Neural cell (in vitro differentiated cells): ENCODE measurements around the gene INSYN2B. TPM values are rescaled to one million over a fixed set of nuclear protein-coding genes. Genes with fewer than 3 reads are reported as not detected.

Source experiments
- H2AFZ ChIP-seq: fragments of 200-600, 300-800 bp; sonication (generic), shearing (Covaris generic); 2 replicates; pipeline ENCODE4 v1.6.0; 2014; ENCODE audit warnings: low read depth, mild to moderate bottlenecking, antibody characterized with exemption, low read length, moderate library complexity
- H3F3A ChIP-seq: fragments of 200-600 bp; shearing (Covaris generic); 2 replicates; pipeline ENCODE4 v1.6.1; 2016; ENCODE audit warnings: mild to moderate bottlenecking, moderate library complexity, mixed read lengths, antibody characterized with exemption, low read length; ENCODE audit not compliant: insufficient read depth, poor library complexity, severe bottlenecking
- H3K27ac ChIP-seq: fragments of 200-600, 300-800 bp; sonication (generic), shearing (Covaris generic); 2 replicates; pipeline ENCODE4 v1.5.1; 2014; ENCODE audit warnings: mild to moderate bottlenecking, low read length, moderate library complexity
- H3K27me3 ChIP-seq: fragments of 300-800, 200-600 bp; sonication (generic), shearing (Covaris generic); 2 replicates; pipeline ENCODE4 v1.6.0; 2014; ENCODE audit warnings: mild to moderate bottlenecking, low read depth, low read length, moderate library complexity; ENCODE audit not compliant: insufficient read depth
- H3K36me3 ChIP-seq: fragments of 300-800, 200-600 bp; sonication (generic), shearing (Covaris generic); 2 replicates; pipeline ENCODE4 v1.5.1; 2014; ENCODE audit warnings: mild to moderate bottlenecking, antibody characterized with exemption, low read length, moderate library complexity; ENCODE audit not compliant: insufficient read depth
- H3K4me2 ChIP-seq: fragments of 300-800, 200-600 bp; sonication (generic), shearing (Covaris generic); 2 replicates; pipeline ENCODE4 v1.6.0; 2014; ENCODE audit warnings: mild to moderate bottlenecking, low read length
- H3K4me3 ChIP-seq: fragments of 300-800, 200-600 bp; sonication (generic), shearing (Covaris generic); 2 replicates; pipeline ENCODE4 v1.5.1; 2014; ENCODE audit warnings: mild to moderate bottlenecking, low read length, moderate library complexity
- H3K79me2 ChIP-seq: fragments of 200-600 bp; shearing (Covaris generic); replicated peaks from 2 replicates; pipeline ENCODE4 v1.6.0; 2014; ENCODE audit warnings: mild to moderate bottlenecking, low read length, moderate library complexity; ENCODE audit not compliant: insufficient read depth
- H3K9ac ChIP-seq: fragments of 300-800, 200-600 bp; sonication (generic), shearing (Covaris generic); 2 replicates; pipeline ENCODE4 v1.6.1; 2016; ENCODE audit warnings: mild to moderate bottlenecking, low read length, mixed read lengths
- H3K9me2 ChIP-seq: fragments of 200-600 bp; shearing (Covaris generic); 2 replicates; pipeline ENCODE4 v1.6.1; 2016; ENCODE audit warnings: mild to moderate bottlenecking, low read length, mixed read lengths; ENCODE audit not compliant: insufficient read depth
- H3K9me3 ChIP-seq: fragments of 200-600, 300-800 bp; sonication (generic), shearing (Covaris generic); 2 replicates; pipeline ENCODE4 v1.6.1; 2016; ENCODE audit warnings: mild to moderate bottlenecking, mixed run types, low read length, moderate library complexity, mixed read lengths
- H4K20me1 ChIP-seq: fragments of 200-600 bp; shearing (Covaris generic); 2 replicates; pipeline ENCODE4 v1.6.1; 2016; ENCODE audit warnings: mild to moderate bottlenecking, mixed run types; ENCODE audit not compliant: insufficient read depth
- MXI1 ChIP-seq: fragments of 450-650 bp; conservative IDR thresholded peaks from 2 replicates; pipeline ENCODE4 v1.6.1; 2014; ENCODE audit warnings: antibody characterized with exemption, mild to moderate bottlenecking; ENCODE audit not compliant: poor library complexity, severe bottlenecking
- polyA plus RNA-seq: library from polyadenylated mRNA; depleted of rRNA; stranded (reverse); fragments of >200 nt; gene quantifications from 2 replicates; pipeline ENCODE4 v1.2.3, GENCODE V29; 2014
- small RNA-seq, 3 experiments: library from RNA; depleted of rRNA; stranded (forward); fragments of <200 nt; gene quantifications; one replicate each; pipeline ENCODE3, GENCODE V24; 2012
- TF ChIP-seq, protein P1 (sequence below): fragments of 450-650 bp; IDR thresholded peaks from 2 replicates; pipeline ENCODE4 v1.5.1; 2014; ENCODE audit warnings: antibody characterized with exemption, mild to moderate bottlenecking, moderate library complexity; ENCODE audit not compliant: poor library complexity, severe bottlenecking

INSYN2B gene
- polyA plus RNA-seq, 1 donor from 2014 or later, result 0.37 TPM

DNA sequence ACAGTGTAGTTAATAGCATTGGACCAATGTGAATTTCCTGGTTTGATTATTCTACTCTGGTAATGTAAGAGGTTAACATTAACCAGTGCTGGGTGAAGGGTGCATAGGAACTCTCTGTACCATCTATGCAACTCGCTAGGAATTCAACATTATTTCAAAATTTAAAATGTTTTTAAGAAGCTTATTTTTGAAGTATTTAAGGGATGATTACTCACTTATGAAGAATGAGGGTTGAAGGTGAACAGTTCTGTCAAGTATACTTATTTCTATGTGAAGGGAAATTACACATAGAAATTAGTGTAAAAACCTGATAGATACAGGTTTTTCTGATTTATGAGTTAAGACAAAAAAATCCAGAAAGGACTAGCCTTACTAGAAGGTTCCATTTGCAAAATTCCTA, 165.8 kb downstream of the INSYN2B start:
- TF ChIP-seq, protein P1, sequence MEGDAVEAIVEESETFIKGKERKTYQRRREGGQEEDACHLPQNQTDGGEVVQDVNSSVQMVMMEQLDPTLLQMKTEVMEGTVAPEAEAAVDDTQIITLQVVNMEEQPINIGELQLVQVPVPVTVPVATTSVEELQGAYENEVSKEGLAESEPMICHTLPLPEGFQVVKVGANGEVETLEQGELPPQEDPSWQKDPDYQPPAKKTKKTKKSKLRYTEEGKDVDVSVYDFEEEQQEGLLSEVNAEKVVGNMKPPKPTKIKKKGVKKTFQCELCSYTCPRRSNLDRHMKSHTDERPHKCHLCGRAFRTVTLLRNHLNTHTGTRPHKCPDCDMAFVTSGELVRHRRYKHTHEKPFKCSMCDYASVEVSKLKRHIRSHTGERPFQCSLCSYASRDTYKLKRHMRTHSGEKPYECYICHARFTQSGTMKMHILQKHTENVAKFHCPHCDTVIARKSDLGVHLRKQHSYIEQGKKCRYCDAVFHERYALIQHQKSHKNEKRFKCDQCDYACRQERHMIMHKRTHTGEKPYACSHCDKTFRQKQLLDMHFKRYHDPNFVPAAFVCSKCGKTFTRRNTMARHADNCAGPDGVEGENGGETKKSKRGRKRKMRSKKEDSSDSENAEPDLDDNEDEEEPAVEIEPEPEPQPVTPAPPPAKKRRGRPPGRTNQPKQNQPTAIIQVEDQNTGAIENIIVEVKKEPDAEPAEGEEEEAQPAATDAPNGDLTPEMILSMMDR, result no peak
- TF ChIP-seq MXI1, result no peak
- H2AFZ ChIP-seq, result no peak overlapping the region

More for the DNA sequence above, 165.8 kb downstream of the INSYN2B start:
- Histone ChIP-seq H4K20me1 (no peaks in the 10 kb centered on the region), H3F3A (no peaks in the 10 kb centered on the region), H3K9ac (no peak overlapping the region), H3K79me2 (no peaks in the 10 kb centered on the region), H3K36me3 (no peaks in the 10 kb centered on the region), H3K27ac (no peak overlapping the region), H3K27me3 (no peaks in the 10 kb centered on the region), H3K4me2 (no peak overlapping the region), H3K4me3 (no peak overlapping the region), H3K9me2 (no peaks in the 10 kb centered on the region), H3K9me3 (no peaks in the 10 kb centered on the region)

Small RNA genes lying within 50 kb of the gene (small RNA-seq; reads per million reads assigned to genes)
- 0 reads per million in 3 experiments for gene MIR378E

Other genes with a start within 250 kb of the INSYN2B start
- not detected in 2 replicates for gene FOXI1, start 125.4 kb upstream of the INSYN2B start, polyA plus RNA-seq